IPS-11a (cell line): ENCODE data around the gene RAB39A.
A peak's percentile ranks its signal among the peaks of the same experiment; 100 is the strongest.
"Not testable (repeated sequence)": the region's sequence is repeated elsewhere in the genome, so short reads cannot be mapped to it uniquely, and the experiment has no call there.

Experiments used
- H3K4me3 ChIP-seq: one replicate; pipeline ENCODE4 v1.5.1; 2013; ENCODE audit warnings: low read depth, low read length, control low read depth

Gene RAB39A

GRCh38 chr11:107928046-107928766 is at the start of gene RAB39A:
RAB39A (plus strand) TSS chr11:107928448; CDS start chr11:107928569, 121 bp downstream.
- H3K4me3 ChIP-seq: peak within 1 kb of the TSS; percentile 76

GRCh38 chr11:107881471-107881870 is 46.8 kb upstream of the RAB39A start:
- H3K4me3 ChIP-seq: not testable (repeated sequence)

GRCh38 chr11:107882095-107882820 is 46.0 kb upstream of the RAB39A start:
- H3K4me3 ChIP-seq: no peak overlapping the region

GRCh38 chr11:107898270-107898669 is 30.0 kb upstream of the RAB39A start:
- no peak overlapping the region for H3K4me3 ChIP-seq

GRCh38 chr11:107908211-107908610 is 20.0 kb upstream of the RAB39A start:
- H3K4me3 ChIP-seq: no peak overlapping the region

GRCh38 chr11:107912415-107912814 is 15.8 kb upstream of the RAB39A start:
- not testable (repeated sequence) for H3K4me3 ChIP-seq

- no peak overlapping the region for H3K4me3 ChIP-seq
Measured at GRCh38 chr11:107915229-107915628, 13.0 kb upstream of the RAB39A start.

GRCh38 chr11:107916671-107917241 is 11.5 kb upstream of the RAB39A start:
- H3K4me3 ChIP-seq: no peak overlapping the region

GRCh38 chr11:107921997-107922396 is 6.3 kb upstream of the RAB39A start:
- no peak overlapping the region for H3K4me3 ChIP-seq

- H3K4me3 ChIP-seq: not testable (repeated sequence)
Measured at GRCh38 chr11:107923519-107923918, 4.7 kb upstream of the RAB39A start.

- H3K4me3 ChIP-seq: no peak overlapping the region
Measured at GRCh38 chr11:107924306-107924705, 3.9 kb upstream of the RAB39A start.

GRCh38 chr11:107927559-107927958 is 689 bp upstream of the RAB39A start:
- peak overlapping the region; percentile 29 for H3K4me3 ChIP-seq

GRCh38 chr11:107928767-107929507 is 689 bp downstream of the RAB39A start:
- peak overlapping the region; percentile 76 for H3K4me3 ChIP-seq

- peak overlapping the region; percentile 76 for H3K4me3 ChIP-seq
Measured at GRCh38 chr11:107929611-107930200, 1.5 kb downstream of the RAB39A start.

GRCh38 chr11:107931206-107931605 is 3.0 kb downstream of the RAB39A start:
- no peak overlapping the region for H3K4me3 ChIP-seq

GRCh38 chr11:107947904-107948303 is 19.7 kb downstream of the RAB39A start:
- no peak overlapping the region for H3K4me3 ChIP-seq

GRCh38 chr11:107948328-107948727 is 20.1 kb downstream of the RAB39A start:
- not testable (repeated sequence) for H3K4me3 ChIP-seq

- no peak overlapping the region for H3K4me3 ChIP-seq
Measured at GRCh38 chr11:107951155-107951554, 22.9 kb downstream of the RAB39A start.

- no peak overlapping the region for H3K4me3 ChIP-seq
Measured at GRCh38 chr11:107953446-107953845, 25.2 kb downstream of the RAB39A start.

- no peak overlapping the region for H3K4me3 ChIP-seq
Measured at GRCh38 chr11:107956543-107956942, 28.3 kb downstream of the RAB39A start.

GRCh38 chr11:107957109-107957588 is 28.9 kb downstream of the RAB39A start:
- no peak overlapping the region for H3K4me3 ChIP-seq
